ENCODE data around the gene ZNF516.

The ZNF516 gene

DNA sequence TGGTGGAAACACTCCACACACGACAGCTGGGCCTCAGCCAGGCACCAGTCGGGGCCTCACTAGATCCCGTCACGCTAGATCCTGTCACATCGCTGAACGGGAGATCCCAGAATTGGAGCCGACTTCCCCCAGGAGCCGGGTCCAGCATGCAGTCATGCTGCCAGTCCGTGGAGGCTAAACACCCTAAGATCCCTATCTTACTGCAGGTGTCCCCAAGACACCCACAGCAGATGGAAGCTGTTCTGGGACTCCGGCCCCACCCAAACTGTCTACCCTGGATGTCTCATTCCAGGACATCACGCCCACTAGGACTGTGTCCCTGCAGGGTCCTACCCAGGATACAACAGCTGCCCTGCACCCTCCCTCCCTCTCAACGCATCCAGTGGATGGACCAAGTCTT, 23.4 kb downstream of the ZNF516 start:
- TF ChIP-seq, protein P1, sequence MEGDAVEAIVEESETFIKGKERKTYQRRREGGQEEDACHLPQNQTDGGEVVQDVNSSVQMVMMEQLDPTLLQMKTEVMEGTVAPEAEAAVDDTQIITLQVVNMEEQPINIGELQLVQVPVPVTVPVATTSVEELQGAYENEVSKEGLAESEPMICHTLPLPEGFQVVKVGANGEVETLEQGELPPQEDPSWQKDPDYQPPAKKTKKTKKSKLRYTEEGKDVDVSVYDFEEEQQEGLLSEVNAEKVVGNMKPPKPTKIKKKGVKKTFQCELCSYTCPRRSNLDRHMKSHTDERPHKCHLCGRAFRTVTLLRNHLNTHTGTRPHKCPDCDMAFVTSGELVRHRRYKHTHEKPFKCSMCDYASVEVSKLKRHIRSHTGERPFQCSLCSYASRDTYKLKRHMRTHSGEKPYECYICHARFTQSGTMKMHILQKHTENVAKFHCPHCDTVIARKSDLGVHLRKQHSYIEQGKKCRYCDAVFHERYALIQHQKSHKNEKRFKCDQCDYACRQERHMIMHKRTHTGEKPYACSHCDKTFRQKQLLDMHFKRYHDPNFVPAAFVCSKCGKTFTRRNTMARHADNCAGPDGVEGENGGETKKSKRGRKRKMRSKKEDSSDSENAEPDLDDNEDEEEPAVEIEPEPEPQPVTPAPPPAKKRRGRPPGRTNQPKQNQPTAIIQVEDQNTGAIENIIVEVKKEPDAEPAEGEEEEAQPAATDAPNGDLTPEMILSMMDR (IDR thresholded peaks at IDR 0.05; ENCODE audit: borderline replicate concordance, insufficient read depth, low read depth, low read length) = no peak
- H3K4me3 ChIP-seq (ENCODE audit: low read depth, low read length) = no peak overlapping the region

DNA sequence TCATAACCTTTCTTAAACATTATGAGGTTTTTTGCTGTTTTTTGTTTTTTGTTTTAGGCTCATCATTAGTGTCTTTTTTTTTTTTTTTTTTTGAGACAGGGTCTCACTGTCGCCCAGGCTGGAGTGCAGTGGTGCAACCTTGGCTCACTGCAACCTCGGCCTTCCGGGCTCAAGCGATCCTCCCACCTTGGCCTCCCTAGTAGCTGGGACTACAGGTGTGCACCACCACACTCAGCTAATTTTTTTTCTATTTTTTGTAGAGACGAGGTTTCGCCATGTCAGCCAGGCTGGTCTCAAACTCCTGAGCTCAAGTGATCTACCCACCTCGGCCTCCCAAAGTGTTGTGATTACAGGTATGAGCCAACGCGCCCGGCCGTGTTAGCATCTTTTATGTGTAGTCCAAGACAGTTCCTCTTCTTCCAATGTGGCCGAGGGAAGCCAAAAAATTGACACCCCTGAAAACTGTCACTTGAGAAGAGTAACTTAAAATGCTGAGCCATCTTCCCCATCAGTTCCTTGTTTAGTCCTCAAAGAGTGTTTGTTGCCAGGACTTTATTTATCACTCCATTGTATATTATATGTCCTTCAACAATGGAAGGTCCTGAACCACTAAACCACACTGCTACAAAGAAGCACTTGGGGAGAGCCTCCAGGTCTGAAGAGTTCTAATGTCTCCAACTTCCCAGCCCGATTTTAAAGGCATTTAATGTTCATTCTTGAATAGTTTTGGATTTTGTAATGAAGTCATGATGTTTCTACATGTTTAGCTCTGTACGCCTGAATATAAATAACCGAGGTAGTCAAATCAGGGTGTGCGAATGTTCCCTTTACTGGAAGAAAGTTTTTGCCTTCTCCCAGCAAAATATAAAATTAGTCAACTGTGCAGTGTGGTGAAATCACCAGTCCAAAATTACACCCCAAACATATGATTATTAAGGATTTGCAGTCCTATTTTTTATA, 26.4 kb downstream of the ZNF516 start:
- TF ChIP-seq, protein P1 (IDR thresholded peaks at IDR 0.05; ENCODE audit: borderline replicate concordance, insufficient read depth, low read depth, low read length) = no peak
- H3K4me3 ChIP-seq (ENCODE audit: low read depth, low read length) = no peak overlapping the region

DNA sequence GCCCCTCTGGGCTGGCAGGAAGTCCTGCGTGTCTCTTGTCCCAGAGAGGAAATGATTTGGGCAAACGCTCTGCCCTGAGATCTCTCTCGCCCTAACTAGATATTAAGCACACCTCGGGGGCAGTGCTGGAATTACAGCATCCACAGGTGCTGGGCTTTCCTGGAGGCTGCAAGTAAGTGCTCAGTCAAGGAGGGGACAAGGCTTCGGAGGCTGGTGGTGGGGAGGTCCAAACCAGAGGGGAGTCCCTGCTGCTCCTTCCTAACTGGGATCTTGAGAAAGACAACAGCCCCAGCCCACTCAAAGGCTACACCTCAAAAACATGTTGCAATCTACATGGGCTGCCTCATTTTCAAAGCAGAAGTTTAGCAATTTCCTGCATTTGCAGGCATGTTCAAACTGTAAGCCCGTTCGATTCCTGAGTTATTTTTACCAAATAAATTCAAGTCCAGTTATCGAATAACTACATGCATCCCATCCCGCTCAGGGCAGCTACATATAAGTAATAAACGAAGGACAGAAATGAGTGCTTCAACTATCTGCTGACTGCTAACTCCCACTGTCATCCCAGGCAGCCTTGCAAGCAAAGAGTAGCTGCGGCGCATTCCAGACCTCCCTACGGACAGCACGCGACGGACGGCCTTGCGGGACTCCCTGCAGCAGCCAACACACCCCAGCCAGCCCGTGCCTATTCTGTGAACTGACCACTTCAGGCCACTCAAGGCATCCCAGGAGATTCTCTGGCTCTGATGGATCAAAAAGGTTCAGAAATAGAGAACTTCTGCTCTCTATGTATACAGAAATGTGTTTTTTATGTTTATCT, 27.5 kb downstream of the ZNF516 start:
- H3K4me3 ChIP-seq (ENCODE audit: low read depth, low read length) = no peak overlapping the region
- TF ChIP-seq, protein P1 (IDR thresholded peaks at IDR 0.05; ENCODE audit: borderline replicate concordance, insufficient read depth, low read depth, low read length) = no peak

DNA sequence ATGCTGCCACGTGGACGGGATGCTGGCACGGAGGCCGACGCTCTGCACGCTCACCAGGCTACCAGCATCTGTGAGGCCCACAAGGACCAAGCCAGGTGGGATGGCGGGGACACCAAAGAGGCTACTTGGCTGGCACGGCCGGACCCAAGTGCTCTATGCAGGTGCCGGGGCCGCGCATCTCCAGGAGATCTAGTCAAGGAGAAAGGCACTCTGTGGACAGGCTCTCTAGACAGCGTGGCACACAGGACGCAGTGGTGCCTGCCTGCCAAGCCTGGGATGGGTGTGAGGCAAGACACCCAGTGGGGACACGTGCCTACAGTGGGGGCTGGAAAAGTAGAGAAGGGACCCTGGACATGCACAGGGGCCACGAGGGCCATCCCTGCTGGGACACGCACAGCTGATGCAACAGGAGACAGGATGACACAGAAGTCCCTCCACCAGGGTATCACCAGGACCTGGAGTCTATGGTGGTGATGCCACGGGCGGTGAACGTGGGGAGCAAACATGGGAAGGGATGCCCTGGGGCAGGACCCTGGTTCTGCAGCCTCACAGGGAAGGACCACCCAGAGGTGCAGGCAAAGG, 28.5 kb downstream of the ZNF516 start:
- no peak overlapping the region for H3K4me3 ChIP-seq (ENCODE audit: low read depth, low read length)
- TF ChIP-seq, protein P1 (IDR thresholded peaks at IDR 0.05; ENCODE audit: borderline replicate concordance, insufficient read depth, low read depth, low read length) = no peak

DNA sequence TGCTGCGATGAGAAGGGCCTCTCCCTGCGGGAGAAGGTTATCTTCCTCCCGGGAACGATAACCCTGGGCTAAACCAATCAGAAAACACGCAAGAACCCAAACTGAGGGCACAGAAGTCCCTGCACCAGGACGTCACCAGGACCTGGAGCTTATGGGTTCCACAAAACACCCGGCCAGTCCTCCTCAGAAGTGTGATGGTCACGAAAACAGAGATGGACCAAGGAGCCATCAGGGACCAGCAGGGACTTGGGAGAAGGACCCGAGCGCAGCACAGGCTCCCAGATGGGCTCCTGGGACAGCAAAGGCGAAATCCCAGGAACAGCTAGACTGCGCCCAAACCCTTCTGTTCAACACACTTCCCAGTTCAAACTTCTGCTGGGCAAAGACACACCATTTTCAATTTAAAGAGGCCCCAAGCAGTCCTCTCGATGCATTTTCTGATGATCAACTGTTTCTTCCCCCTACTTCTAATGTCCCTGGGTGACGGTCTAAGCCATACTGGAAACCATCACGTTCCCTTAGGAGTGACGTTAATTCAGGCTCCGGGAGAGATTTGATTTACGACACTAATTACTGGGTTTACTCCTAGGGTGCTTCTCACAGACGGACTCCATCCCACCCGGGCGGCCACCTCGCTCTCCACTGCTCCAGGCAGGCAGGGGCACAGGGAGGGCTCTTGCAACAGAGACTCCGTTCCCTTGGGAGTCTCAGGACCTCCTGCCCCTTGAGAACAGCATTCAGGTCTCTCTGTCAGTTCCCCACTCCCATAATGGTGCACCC, 29.2 kb downstream of the ZNF516 start:
- H3K4me3 ChIP-seq (ENCODE audit: low read depth, low read length) = no peak overlapping the region
- TF ChIP-seq, protein P1 (IDR thresholded peaks at IDR 0.05; ENCODE audit: borderline replicate concordance, insufficient read depth, low read depth, low read length) = no peak

Data from GM12875 (cell line).